Measurements from ENCODE around the gene USP2.

Gene USP2

GRCh38 chr11:119380160-119380826 lies 1.2 kb downstream of the USP2 start:
- Histone ChIP-seq H3K9ac (ENCODE audit: low read length) (no peak overlapping the region), H3K79me2 (ENCODE audit: low read length) (no peaks in the 10 kb centered on the region), H3K9me2 (replicated peaks; ENCODE audit: insufficient read depth, low read length) (no peaks in the 10 kb centered on the region), H3K4me1 (ENCODE audit: low read length) (peaks cover 25% of the 10 kb centered on the region), H3K9me3 (replicated peaks; ENCODE audit: insufficient read depth, low read length) (no peaks in the 10 kb centered on the region), H2AFZ (ENCODE audit: low read length) (no peak overlapping the region), H3K4me2 (ENCODE audit: low read depth, low read length) (peak overlapping the region; percentile 93), H3K27ac (ENCODE audit: low read length) (no peak overlapping the region), H4K20me1 (ENCODE audit: insufficient read depth, low read length) (no peaks in the 10 kb centered on the region), H3F3A (ENCODE audit: insufficient read depth, low read length) (no peaks in the 10 kb centered on the region), H3K36me3 (replicated peaks; ENCODE audit: insufficient read depth, low read length) (no peaks in the 10 kb centered on the region), H3K4me3 (ENCODE audit: low read length) (0 out of 2 replicates have a peak overlapping the region, but pooled peaks have one; percentile 70), H3K27me3 (replicated peaks; ENCODE audit: insufficient read depth, low read length) (peaks cover 13% of the 10 kb centered on the region; the same call in 1 of the 2 replicates)
- DNase-seq: no peak
- TF ChIP-seq CTCF (IDR thresholded peaks at IDR 0.05; ENCODE audit: low read length): no peak
- TF ChIP-seq EZH2 (optimal IDR thresholded peaks at IDR 0.05; ENCODE audit: low read depth, low read length): no peak
- no peak for TF ChIP-seq EZH2phosphoT487 (IDR thresholded peaks at IDR 0.05; ENCODE audit: low read length)

GRCh38 chr11:119378851-119379465 lies 2.5 kb downstream of the USP2 start:
- no peak overlapping the region for H3K4me2 ChIP-seq (ENCODE audit: low read depth, low read length)
- peaks cover 25% of the 10 kb centered on the region for H3K4me1 ChIP-seq (ENCODE audit: low read length)
- no peaks in the 10 kb centered on the region for H4K20me1 ChIP-seq (ENCODE audit: insufficient read depth, low read length)
- H3K36me3 ChIP-seq (replicated peaks; ENCODE audit: insufficient read depth, low read length): no peaks in the 10 kb centered on the region
- no peak overlapping the region for H2AFZ ChIP-seq (ENCODE audit: low read length)
- H3K9ac ChIP-seq (ENCODE audit: low read length): no peak overlapping the region
- no peak overlapping the region for H3K27ac ChIP-seq (ENCODE audit: low read length)
- H3F3A ChIP-seq (ENCODE audit: insufficient read depth, low read length): no peaks in the 10 kb centered on the region
- no peak for DNase-seq
- peaks cover 13% of the 10 kb centered on the region; the same call in 1 of the 2 replicates for H3K27me3 ChIP-seq (replicated peaks; ENCODE audit: insufficient read depth, low read length)
- H3K9me2 ChIP-seq (replicated peaks; ENCODE audit: insufficient read depth, low read length): no peaks in the 10 kb centered on the region
- H3K4me3 ChIP-seq (ENCODE audit: low read length): no peak overlapping the region
- no peaks in the 10 kb centered on the region for H3K79me2 ChIP-seq (ENCODE audit: low read length)
- no peaks in the 10 kb centered on the region for H3K9me3 ChIP-seq (replicated peaks; ENCODE audit: insufficient read depth, low read length)
- TF ChIP-seq EZH2phosphoT487 (IDR thresholded peaks at IDR 0.05; ENCODE audit: low read length) (no peak), CTCF (IDR thresholded peaks at IDR 0.05; ENCODE audit: low read length) (no peak), EZH2 (optimal IDR thresholded peaks at IDR 0.05; ENCODE audit: low read depth, low read length) (no peak)

- Histone ChIP-seq H3K4me2 (ENCODE audit: low read depth, low read length) (peak overlapping the region; percentile 64), H3F3A (ENCODE audit: insufficient read depth, low read length) (no peaks in the 10 kb centered on the region), H3K9me2 (replicated peaks; ENCODE audit: insufficient read depth, low read length) (no peaks in the 10 kb centered on the region), H3K27ac (ENCODE audit: low read length) (peak overlapping the region; percentile 59; the same call in 1 of the 2 replicates), H3K4me1 (ENCODE audit: low read length) (peaks cover 25% of the 10 kb centered on the region), H3K4me3 (ENCODE audit: low read length) (no peak overlapping the region), H3K36me3 (replicated peaks; ENCODE audit: insufficient read depth, low read length) (no peaks in the 10 kb centered on the region), H4K20me1 (ENCODE audit: insufficient read depth, low read length) (no peaks in the 10 kb centered on the region), H3K27me3 (replicated peaks; ENCODE audit: insufficient read depth, low read length) (peaks cover 13% of the 10 kb centered on the region; the same call in 1 of the 2 replicates), H3K9me3 (replicated peaks; ENCODE audit: insufficient read depth, low read length) (no peaks in the 10 kb centered on the region), H3K79me2 (ENCODE audit: low read length) (no peaks in the 10 kb centered on the region), H3K9ac (ENCODE audit: low read length) (peak overlapping the region; percentile 25; the same call in 1 of the 2 replicates), H2AFZ (ENCODE audit: low read length) (peak overlapping the region; percentile 73)
- peak; percentile 58 for DNase-seq
- TF ChIP-seq CTCF (IDR thresholded peaks at IDR 0.05; ENCODE audit: low read length) (no peak), EZH2phosphoT487 (IDR thresholded peaks at IDR 0.05; ENCODE audit: low read length) (no peak), EZH2 (optimal IDR thresholded peaks at IDR 0.05; ENCODE audit: low read depth, low read length) (no peak)
Measured at GRCh38 chr11:119377961-119378667, 3.4 kb downstream of the USP2 start.
